Sigmoid colon (tissue), 4 donors: ENCODE results near the gene GRM7.

Source experiments
- EP300 ChIP-seq, 4 donors: sonication (generic); formaldehyde crosslinking; IDR thresholded peaks; one replicate each; pipeline ENCODE4 v1.6.1; 2017; ENCODE audit warnings: antibody characterized with exemption in 4 of 4
- POLR2A ChIP-seq, 2 donors: fragments of 450-650 bp; IDR thresholded peaks; one replicate each; pipeline ENCODE4 v1.6.1; 2016; ENCODE audit warnings: antibody characterized with exemption in 2 of 2, mild to moderate bottlenecking in 2 of 2, moderate library complexity in 2 of 2
- POLR2AphosphoS5 ChIP-seq, 4 donors: sonication (generic); formaldehyde crosslinking; IDR thresholded peaks; one replicate each; pipeline ENCODE4 v1.6.1; 2017; ENCODE audit warnings: antibody characterized with exemption in 4 of 4
- TF ChIP-seq, protein P1 (sequence below), 4 experiments: fragments of 450-650 bp in 3 of 4; fragments of 200-600 bp in 1 of 4; IDR thresholded peaks; one replicate each; pipeline ENCODE4 v1.5.1; 2016 to 2019; ENCODE audit warnings: antibody characterized with exemption in 4 of 4, mild to moderate bottlenecking in 3 of 4, moderate library complexity in 2 of 4

DNA sequence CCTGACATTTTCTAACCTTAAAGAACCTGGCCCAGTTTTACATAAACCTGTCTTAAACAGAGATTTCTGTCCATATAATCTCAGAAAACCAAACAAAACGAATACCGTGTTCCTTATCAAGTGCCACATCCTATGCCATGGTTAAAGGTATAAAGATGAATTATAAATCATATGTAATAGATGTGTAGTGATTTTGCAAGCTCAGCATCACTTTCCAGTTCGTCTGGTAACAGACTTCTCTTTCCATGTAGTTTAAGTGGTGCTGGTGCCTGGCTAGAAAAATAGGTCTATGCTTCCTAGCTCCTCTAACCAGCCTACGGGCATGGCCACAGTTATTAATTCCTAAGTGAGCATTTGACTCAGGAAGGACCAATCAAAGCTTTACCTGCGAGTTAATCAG is 3.4 kb upstream of the GRM7 start:
- no peak for TF ChIP-seq POLR2AphosphoS5 (IDR thresholded peaks at IDR 0.05)
- no peak for TF ChIP-seq POLR2A (IDR thresholded peaks at IDR 0.05)
- TF ChIP-seq, protein P1, sequence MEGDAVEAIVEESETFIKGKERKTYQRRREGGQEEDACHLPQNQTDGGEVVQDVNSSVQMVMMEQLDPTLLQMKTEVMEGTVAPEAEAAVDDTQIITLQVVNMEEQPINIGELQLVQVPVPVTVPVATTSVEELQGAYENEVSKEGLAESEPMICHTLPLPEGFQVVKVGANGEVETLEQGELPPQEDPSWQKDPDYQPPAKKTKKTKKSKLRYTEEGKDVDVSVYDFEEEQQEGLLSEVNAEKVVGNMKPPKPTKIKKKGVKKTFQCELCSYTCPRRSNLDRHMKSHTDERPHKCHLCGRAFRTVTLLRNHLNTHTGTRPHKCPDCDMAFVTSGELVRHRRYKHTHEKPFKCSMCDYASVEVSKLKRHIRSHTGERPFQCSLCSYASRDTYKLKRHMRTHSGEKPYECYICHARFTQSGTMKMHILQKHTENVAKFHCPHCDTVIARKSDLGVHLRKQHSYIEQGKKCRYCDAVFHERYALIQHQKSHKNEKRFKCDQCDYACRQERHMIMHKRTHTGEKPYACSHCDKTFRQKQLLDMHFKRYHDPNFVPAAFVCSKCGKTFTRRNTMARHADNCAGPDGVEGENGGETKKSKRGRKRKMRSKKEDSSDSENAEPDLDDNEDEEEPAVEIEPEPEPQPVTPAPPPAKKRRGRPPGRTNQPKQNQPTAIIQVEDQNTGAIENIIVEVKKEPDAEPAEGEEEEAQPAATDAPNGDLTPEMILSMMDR (IDR thresholded peaks at IDR 0.05), result no peak
- no peak for TF ChIP-seq EP300 (IDR thresholded peaks at IDR 0.05)
